Ishikawa (cell line): ENCODE results near the gene EGR4.

Experiments used
- CREB1 ChIP-seq: IDR thresholded peaks from 2 replicates; pipeline ENCODE4 v1.6.1; 2012; ENCODE audit warnings: low read depth
- EP300 ChIP-seq: IDR thresholded peaks from 2 replicates; pipeline ENCODE4 v1.6.1; 2012; ENCODE audit warnings: borderline replicate concordance
- MAX ChIP-seq: IDR thresholded peaks from 2 replicates; pipeline ENCODE4 v1.6.1; 2012
- RAD21 ChIP-seq: IDR thresholded peaks from 2 replicates; pipeline ENCODE4 v1.6.1; 2012; ENCODE audit warnings: low read depth
- REST ChIP-seq: IDR thresholded peaks from 2 replicates; pipeline ENCODE4 v1.6.1; 2012; ENCODE audit warnings: low read depth, mild to moderate bottlenecking
- TEAD4 ChIP-seq: IDR thresholded peaks from 2 replicates; pipeline ENCODE4 v1.6.1; 2012
- USF1 ChIP-seq: IDR thresholded peaks from 2 replicates; pipeline ENCODE4 v1.6.1; 2012
- YY1 ChIP-seq: IDR thresholded peaks from 2 replicates; pipeline ENCODE4 v1.6.1; 2012; ENCODE audit warnings: low read depth

- no peak for TF ChIP-seq EP300
- TF ChIP-seq YY1 = no peak
- no peak for TF ChIP-seq CREB1
- TF ChIP-seq REST = no peak
- no peak for TF ChIP-seq USF1
- no peak for TF ChIP-seq TEAD4
- TF ChIP-seq MAX = no peak
- TF ChIP-seq RAD21 = no peak
Observed at GRCh38 chr2:73268366-73268829, 24.9 kb downstream of the EGR4 start.
